Measurements from ENCODE around the gene SDCBP2. TPM values are rescaled to one million over a fixed set of nuclear protein-coding genes. Genes with fewer than 3 reads are reported as not detected.

Gene SDCBP2
- total RNA-seq, 4 donors from 2014 or later: 90.2 to 175 (median 134) TPM

Other genes with a start within 250 kb of the SDCBP2 start
- 100 to 1,000 TPM in 1 of 4 donors, 10 to 100 TPM in 3; 70.0 to 111 (median 89.0) TPM for gene PSMF1, start 210.5 kb downstream of the SDCBP2 start, total RNA-seq
- gene TMEM74B, start 144.2 kb downstream of the SDCBP2 start, total RNA-seq: 1 to 10 TPM in 1 of 4 donors, under 1 TPM in 3; 0.13 to 1.1 (median 0.77) TPM
- 1 to 10 TPM in 1 of 4 donors, not detected in 3; 1.1 TPM for gene C20orf202, start 125.7 kb downstream of the SDCBP2 start, total RNA-seq
- gene RAD21L1, start 103.1 kb downstream of the SDCBP2 start, total RNA-seq: not detected
- 1 to 10 TPM in 3 of 4 donors, under 1 TPM in 1; 0.83 to 2.5 (median 1.5) TPM for gene SNPH, start 62.8 kb downstream of the SDCBP2 start, total RNA-seq
- 100 to 1,000 TPM in 3 of 4 donors, 10 to 100 TPM in 1; 76.2 to 132 (median 102) TPM for gene FKBP1A, start 63.9 kb upstream of the SDCBP2 start, total RNA-seq
- gene NSFL1C, start 137.7 kb upstream of the SDCBP2 start, total RNA-seq: 10 to 100 TPM; 41.5 to 65.6 (median 59.3) TPM
- 1 to 10 TPM; 1.2 to 5.9 (median 1.9) TPM for gene SIRPB2, start 162.3 kb upstream of the SDCBP2 start, total RNA-seq
- not detected for gene SIRPD, start 228.6 kb upstream of the SDCBP2 start, total RNA-seq